DMS 273 (cell line): ENCODE data around the gene PROM1.
A peak's percentile ranks its signal among the peaks of the same experiment; 100 is the strongest.

Source experiments
- DNase-seq: peaks from one replicate; lab custom pipeline; 2025; ENCODE audit not compliant: unreplicated experiment; lab: John Stamatoyannopoulos, UW

The PROM1 gene

GRCh38 chr4:15995826-15996225 is 88.0 kb downstream of the PROM1 start:
- DNase-seq: no peak

- no peak for DNase-seq
Observed at GRCh38 chr4:15992167-15992485, 91.7 kb downstream of the PROM1 start.

- DNase-seq: no peak
Observed at GRCh38 chr4:15990570-15991285, 93.1 kb downstream of the PROM1 start.

- no peak for DNase-seq
Observed at GRCh38 chr4:15989424-15989823, 94.4 kb downstream of the PROM1 start.

- DNase-seq: no peak
Observed at GRCh38 chr4:15988222-15988621, 95.6 kb downstream of the PROM1 start.

- DNase-seq: no peak
Observed at GRCh38 chr4:15986907-15987306, 96.9 kb downstream of the PROM1 start.

- DNase-seq: no peak
Observed at GRCh38 chr4:15983610-15984009, 100.2 kb downstream of the PROM1 start.

GRCh38 chr4:15982842-15983524 is 100.8 kb downstream of the PROM1 start:
- no peak for DNase-seq

GRCh38 chr4:15976456-15977447 is 107.1 kb downstream of the PROM1 start:
- peak; percentile 7 for DNase-seq

- no peak for DNase-seq
Observed at GRCh38 chr4:15971068-15971801, 112.6 kb downstream of the PROM1 start.

GRCh38 chr4:15968551-15969300 is 115.1 kb downstream of the PROM1 start:
- DNase-seq: no peak

- no peak for DNase-seq
Observed at GRCh38 chr4:15965325-15965724, 118.5 kb downstream of the PROM1 start.

GRCh38 chr4:15964159-15964558 is 119.7 kb downstream of the PROM1 start:
- DNase-seq: peak; percentile 7

- DNase-seq: no peak
Observed at GRCh38 chr4:15963576-15963975, 120.2 kb downstream of the PROM1 start.

- peak; percentile 56 for DNase-seq
Observed at GRCh38 chr4:15963001-15963451, 120.8 kb downstream of the PROM1 start, which contains the start of gene FGFBP2. FGFBP2 (minus strand) TSS chr4:15963175; CDS start chr4:15963129, 46 bp downstream.

GRCh38 chr4:15961781-15962510 is 121.9 kb downstream of the PROM1 start:
- no peak for DNase-seq

- DNase-seq: no peak
Observed at GRCh38 chr4:15958562-15958961, 125.3 kb downstream of the PROM1 start.

GRCh38 chr4:15956179-15956850 is 127.5 kb downstream of the PROM1 start:
- DNase-seq: peak; percentile 76

GRCh38 chr4:15955670-15956069 is 128.2 kb downstream of the PROM1 start:
- peak; percentile 4 for DNase-seq
